ENCODE data around the gene RFX8.

DNA sequence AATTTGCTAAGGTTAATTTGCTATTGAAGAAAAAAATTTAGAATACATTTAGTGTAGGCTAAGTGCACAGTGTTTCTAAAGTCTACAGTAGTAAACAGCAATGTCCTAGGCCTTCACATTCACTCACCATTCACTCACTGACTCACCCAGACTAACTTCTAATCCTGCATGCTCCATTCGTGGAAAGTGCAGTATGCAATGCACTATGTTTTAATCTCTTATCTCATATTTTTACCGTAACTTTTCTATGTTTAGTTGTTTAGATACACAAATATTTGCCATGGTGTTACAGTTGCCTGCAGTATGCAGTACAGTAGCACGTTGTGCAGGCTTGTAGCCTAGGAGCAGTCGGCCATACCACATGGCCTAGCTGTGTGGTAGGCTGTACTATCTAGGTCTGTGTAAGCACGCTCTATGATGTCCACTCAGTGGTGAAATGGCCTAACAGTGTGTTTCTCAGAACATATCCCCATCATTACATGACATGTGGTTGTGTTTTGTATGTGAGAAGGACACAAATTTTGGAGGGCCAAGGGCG lies 18.1 kb upstream of the RFX8 start:
- TF ChIP-seq, protein P1, sequence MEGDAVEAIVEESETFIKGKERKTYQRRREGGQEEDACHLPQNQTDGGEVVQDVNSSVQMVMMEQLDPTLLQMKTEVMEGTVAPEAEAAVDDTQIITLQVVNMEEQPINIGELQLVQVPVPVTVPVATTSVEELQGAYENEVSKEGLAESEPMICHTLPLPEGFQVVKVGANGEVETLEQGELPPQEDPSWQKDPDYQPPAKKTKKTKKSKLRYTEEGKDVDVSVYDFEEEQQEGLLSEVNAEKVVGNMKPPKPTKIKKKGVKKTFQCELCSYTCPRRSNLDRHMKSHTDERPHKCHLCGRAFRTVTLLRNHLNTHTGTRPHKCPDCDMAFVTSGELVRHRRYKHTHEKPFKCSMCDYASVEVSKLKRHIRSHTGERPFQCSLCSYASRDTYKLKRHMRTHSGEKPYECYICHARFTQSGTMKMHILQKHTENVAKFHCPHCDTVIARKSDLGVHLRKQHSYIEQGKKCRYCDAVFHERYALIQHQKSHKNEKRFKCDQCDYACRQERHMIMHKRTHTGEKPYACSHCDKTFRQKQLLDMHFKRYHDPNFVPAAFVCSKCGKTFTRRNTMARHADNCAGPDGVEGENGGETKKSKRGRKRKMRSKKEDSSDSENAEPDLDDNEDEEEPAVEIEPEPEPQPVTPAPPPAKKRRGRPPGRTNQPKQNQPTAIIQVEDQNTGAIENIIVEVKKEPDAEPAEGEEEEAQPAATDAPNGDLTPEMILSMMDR (IDR thresholded peaks at IDR 0.05; ENCODE audit: low read depth, low read length, poor library complexity, severe bottlenecking) = no peak
- TF ChIP-seq EZH2phosphoT487 (IDR thresholded peaks at IDR 0.05; ENCODE audit: borderline replicate concordance, low read length) = no peak

Data from DOHH2 (cell line).